GM12874 (cell line): ENCODE data around the gene IRX1.

Experiments
- TF ChIP-seq, protein P1 (sequence below): IDR thresholded peaks from 2 replicates; pipeline ENCODE4 v1.5.1; 2011; ENCODE audit warnings: low read depth, mild to moderate bottlenecking, control low read depth, low read length, moderate library complexity; ENCODE audit not compliant: insufficient read depth

Gene IRX1

DNA sequence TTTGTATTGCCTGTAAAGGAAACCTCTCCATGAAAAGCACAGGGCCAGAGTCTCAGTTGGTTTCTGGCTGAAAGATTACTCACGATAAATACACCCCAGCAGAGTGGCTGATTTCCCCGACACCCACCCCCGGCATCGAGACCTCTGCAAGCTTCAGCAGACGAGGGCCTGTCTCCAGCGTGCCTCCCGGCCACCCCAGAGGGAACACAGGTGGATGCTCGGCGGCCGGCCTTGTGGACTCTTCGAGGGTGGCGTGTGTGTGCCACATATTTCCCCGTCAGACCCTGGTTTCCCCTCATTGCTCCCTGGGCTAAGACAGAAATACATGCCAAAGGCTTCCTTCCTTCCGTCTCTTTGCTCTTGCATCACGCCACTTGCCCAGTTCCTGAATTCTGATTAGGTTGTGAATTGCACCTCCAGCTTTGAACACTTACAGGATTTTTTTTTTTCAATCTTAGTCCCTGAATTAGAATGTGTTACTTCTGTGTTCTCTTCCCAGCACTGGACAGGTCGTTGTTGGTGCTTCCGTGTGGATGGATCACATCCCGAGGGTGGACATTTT, 13.6 kb downstream of the IRX1 start:
- TF ChIP-seq, protein P1, sequence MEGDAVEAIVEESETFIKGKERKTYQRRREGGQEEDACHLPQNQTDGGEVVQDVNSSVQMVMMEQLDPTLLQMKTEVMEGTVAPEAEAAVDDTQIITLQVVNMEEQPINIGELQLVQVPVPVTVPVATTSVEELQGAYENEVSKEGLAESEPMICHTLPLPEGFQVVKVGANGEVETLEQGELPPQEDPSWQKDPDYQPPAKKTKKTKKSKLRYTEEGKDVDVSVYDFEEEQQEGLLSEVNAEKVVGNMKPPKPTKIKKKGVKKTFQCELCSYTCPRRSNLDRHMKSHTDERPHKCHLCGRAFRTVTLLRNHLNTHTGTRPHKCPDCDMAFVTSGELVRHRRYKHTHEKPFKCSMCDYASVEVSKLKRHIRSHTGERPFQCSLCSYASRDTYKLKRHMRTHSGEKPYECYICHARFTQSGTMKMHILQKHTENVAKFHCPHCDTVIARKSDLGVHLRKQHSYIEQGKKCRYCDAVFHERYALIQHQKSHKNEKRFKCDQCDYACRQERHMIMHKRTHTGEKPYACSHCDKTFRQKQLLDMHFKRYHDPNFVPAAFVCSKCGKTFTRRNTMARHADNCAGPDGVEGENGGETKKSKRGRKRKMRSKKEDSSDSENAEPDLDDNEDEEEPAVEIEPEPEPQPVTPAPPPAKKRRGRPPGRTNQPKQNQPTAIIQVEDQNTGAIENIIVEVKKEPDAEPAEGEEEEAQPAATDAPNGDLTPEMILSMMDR, result no peak

DNA sequence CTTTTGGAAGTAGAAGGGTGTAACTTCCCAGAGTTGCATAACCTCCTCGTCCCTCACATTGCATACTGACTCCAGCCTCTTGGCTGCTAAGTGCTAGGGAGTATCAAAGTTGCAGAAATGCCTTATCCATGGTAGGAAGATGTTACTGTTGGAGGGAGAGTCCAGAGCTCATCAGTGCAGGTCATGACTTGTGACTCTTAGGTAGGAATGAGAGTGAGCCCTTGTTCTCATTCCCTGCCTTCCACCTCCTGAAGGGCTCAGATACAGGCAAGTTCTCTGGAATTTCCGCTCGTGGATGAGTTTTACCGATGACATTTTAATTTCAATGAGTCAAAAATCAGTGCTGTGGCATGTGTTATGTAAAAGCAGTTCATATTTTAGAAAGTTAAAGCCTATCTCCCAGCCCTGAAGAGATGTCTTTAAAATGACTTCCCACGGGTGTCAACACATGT, 17.0 kb downstream of the IRX1 start:
- TF ChIP-seq, protein P1, result no peak

DNA sequence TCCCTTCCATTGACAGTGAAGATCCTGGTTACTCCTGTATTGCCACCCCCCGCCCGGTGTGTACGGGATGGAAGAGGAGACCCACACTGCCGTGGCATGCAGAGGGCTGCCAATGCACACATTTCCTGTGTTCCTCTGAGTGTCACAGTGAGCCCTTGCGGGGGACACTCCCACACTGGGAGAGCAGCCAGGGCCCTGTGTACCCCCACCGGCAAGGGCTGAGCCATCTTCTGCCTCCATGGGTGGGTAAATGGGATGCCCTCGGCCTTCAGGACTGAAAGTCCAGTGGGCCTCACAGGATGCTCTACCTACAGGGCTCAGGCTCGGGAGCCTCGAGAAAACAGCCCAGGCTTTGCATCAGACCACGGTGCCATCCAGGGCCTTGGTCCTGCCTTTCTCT, 18.1 kb downstream of the IRX1 start:
- TF ChIP-seq, protein P1, result no peak

DNA sequence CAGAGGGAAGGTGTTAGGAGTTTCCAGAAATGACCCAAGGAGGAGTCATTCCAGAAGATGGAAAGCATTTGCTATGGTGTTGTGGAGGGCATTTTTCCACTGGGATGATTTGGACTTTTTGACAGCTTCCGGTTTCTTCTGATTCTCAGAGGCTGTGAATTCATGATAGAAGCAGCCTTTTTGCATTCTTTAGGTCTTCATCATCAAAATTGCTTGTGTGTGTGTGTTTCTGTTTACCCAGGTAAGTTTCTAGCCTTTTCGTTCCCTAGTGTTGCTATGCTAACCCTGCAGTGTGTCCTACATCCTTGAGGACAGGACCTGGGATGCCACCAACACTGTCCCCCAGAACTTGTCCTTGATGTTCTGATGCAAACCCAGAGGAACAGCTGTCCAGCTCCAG, 19.6 kb downstream of the IRX1 start:
- TF ChIP-seq, protein P1, result no peak

DNA sequence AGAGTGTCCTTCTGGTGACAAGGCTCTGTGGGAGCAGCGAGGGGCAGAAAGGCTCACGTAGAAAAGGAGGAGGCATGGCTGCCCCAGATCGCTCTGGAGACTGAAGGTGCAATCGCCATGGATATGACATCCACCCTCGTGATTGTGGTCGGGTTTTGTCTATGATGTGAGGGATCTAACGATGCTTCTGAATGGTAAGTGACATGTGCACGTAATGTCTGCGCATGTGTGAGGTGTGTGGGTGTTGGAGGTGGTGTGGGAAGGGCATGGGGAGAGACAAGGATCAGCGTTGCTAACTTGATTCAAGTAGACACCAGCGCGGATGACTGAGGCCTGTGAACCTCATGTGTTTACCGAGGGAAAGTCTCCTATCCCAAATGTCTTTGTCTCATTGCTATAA, 20.2 kb downstream of the IRX1 start:
- TF ChIP-seq, protein P1, result no peak

DNA sequence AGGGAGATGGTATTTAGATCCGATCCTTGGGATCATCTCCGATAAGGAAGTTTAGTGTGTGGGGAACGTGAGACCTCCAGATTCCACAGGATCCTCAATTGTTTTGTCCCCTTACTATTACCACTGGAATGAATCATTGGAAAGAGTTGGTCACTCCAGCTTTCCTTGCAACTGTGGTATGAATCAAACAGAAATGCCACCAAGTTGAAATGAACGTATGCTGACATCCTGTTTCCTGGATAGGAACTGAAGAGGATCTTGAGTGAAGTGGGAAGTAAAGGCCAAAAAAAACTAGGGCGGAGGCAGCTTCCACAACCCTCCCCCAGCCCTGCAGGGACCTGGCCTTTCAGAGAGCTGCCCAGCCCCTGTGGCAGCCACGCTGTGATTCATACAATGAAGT, 23.9 kb downstream of the IRX1 start:
- TF ChIP-seq, protein P1, result no peak

DNA sequence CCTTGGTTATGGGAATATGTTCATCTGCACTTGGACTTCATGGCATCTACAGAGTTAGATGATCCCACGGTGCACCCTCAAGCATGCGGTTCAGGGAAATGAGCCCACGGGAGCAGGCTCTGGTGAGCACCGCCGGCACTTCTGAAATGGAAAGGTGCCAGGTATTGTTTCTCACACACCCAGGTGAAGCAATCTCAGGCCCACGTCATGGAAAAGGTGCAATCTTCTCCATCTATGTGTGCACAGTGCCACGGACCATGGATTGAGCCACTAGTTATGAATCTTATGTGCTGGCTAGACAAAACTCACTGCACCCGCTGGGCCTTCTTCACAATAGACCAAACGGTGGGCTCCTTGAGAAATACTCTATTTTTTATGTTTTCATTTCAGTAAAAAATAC, 27.3 kb downstream of the IRX1 start:
- TF ChIP-seq, protein P1, result no peak
